GM06990 (cell line): ENCODE data around the gene FHOD3.

ENCODE experiments used
- DNase-seq: peaks from one replicate; pipeline ENCODE4 v3.0.0-alpha.2; 2011; ENCODE audit not compliant: insufficient read length; ENCODE audit errors: extremely low read depth
- H3K27me3 ChIP-seq: replicated peaks from 2 replicates; pipeline ENCODE4 v1.6.0; 2011; ENCODE audit warnings: low read length; ENCODE audit not compliant: control insufficient read depth, insufficient read depth
- H3K36me3 ChIP-seq: 2 replicates; pipeline ENCODE4 v1.5.1; 2011; ENCODE audit warnings: low read length; ENCODE audit not compliant: control insufficient read depth, insufficient read depth
- H3K4me3 ChIP-seq: replicated peaks from 2 replicates; pipeline ENCODE4 v1.5.1; 2011; ENCODE audit warnings: low read depth, mild to moderate bottlenecking, control low read depth, low read length
- CTCF ChIP-seq: IDR thresholded peaks from 2 replicates; pipeline ENCODE4 v1.5.1; 2011; ENCODE audit warnings: low read length, control low read depth, mild to moderate bottlenecking, inconsistent platforms; ENCODE audit not compliant: insufficient read depth, poor library complexity, severe bottlenecking

FHOD3 gene

GRCh38 chr18:36744261-36744876, 446.9 kb downstream of the FHOD3 start:
- Histone ChIP-seq H3K27me3 (no peaks in the 10 kb centered on the region), H3K36me3 (no peaks in the 10 kb centered on the region; the same call in 1 of the 2 replicates), H3K4me3 (no peak overlapping the region)
- no peak for TF ChIP-seq CTCF
- DNase-seq: no peak

GRCh38 chr18:36745219-36745975, 447.9 kb downstream of the FHOD3 start:
- no peak for DNase-seq
- H3K36me3 ChIP-seq: no peaks in the 10 kb centered on the region; the same call in 1 of the 2 replicates
- H3K27me3 ChIP-seq: no peaks in the 10 kb centered on the region
- no peak overlapping the region for H3K4me3 ChIP-seq
- no peak for TF ChIP-seq CTCF

GRCh38 chr18:36752929-36753865, 455.7 kb downstream of the FHOD3 start:
- H3K27me3 ChIP-seq: no peaks in the 10 kb centered on the region
- H3K36me3 ChIP-seq: no peaks in the 10 kb centered on the region; the same call in 1 of the 2 replicates
- no peak for TF ChIP-seq CTCF
- DNase-seq: no peak
- no peak overlapping the region for H3K4me3 ChIP-seq

GRCh38 chr18:36756242-36756641, 458.7 kb downstream of the FHOD3 start:
- no peak for DNase-seq
- Histone ChIP-seq H3K27me3 (no peaks in the 10 kb centered on the region), H3K4me3 (no peak overlapping the region), H3K36me3 (peaks cover 2% of the 10 kb centered on the region)
- no peak for TF ChIP-seq CTCF

GRCh38 chr18:36757081-36757480, 459.6 kb downstream of the FHOD3 start:
- no peak for DNase-seq
- TF ChIP-seq CTCF: peak; percentile 41
- Histone ChIP-seq H3K36me3 (peaks cover 2% of the 10 kb centered on the region), H3K4me3 (no peak overlapping the region), H3K27me3 (no peaks in the 10 kb centered on the region)
